Endodermal cell (in vitro differentiated cells): Measurements from ENCODE around the gene URB1. TPM values are rescaled to one million over a fixed set of nuclear protein-coding genes. Genes with fewer than 3 reads are reported as not detected.

Experiments used
- DNase-seq: peaks from one replicate; pipeline ENCODE4 v3.0.0-alpha.2; 2017
- H3K27ac ChIP-seq: 2 replicates; pipeline ENCODE4 v1.5.1; 2013; ENCODE audit warnings: mild to moderate bottlenecking, low read depth, low read length, moderate library complexity
- H3K27me3 ChIP-seq: 2 replicates; pipeline ENCODE4 v1.6.1; 2013; ENCODE audit warnings: mild to moderate bottlenecking, low read length, moderate library complexity; ENCODE audit not compliant: insufficient read depth, control insufficient read depth, poor library complexity, severe bottlenecking
- H3K36me3 ChIP-seq: 2 replicates; pipeline ENCODE4 v1.7.0; 2013; ENCODE audit warnings: mild to moderate bottlenecking, low read length, moderate library complexity; ENCODE audit not compliant: control insufficient read depth, insufficient read depth
- H3K4me1 ChIP-seq: one replicate; pipeline ENCODE4 v1.7.0; 2013; ENCODE audit warnings: low read length; ENCODE audit not compliant: control insufficient read depth, insufficient read depth
- H3K4me3 ChIP-seq: 2 replicates; pipeline ENCODE4 v1.5.1; 2013; ENCODE audit warnings: mild to moderate bottlenecking, low read length, moderate library complexity
- H3K9ac ChIP-seq: 2 replicates; pipeline ENCODE4 v1.6.1; 2013; ENCODE audit warnings: mild to moderate bottlenecking, low read length, moderate library complexity; ENCODE audit not compliant: poor library complexity, severe bottlenecking; ENCODE audit errors: extremely low read depth
- H3K9me3 ChIP-seq: 2 replicates; pipeline ENCODE4 v1.6.1; 2013; ENCODE audit warnings: mild to moderate bottlenecking, low read length, moderate library complexity; ENCODE audit not compliant: control insufficient read depth
- H3K27ac Mint-ChIP-seq: 2 replicates; pipeline ENCODE4 v1.8.0; 2020; ENCODE audit warnings: mixed read lengths
- H3K27me3 Mint-ChIP-seq: 2 replicates; pipeline ENCODE4 v1.8.0; 2021; ENCODE audit warnings: mild to moderate bottlenecking, mixed read lengths; ENCODE audit not compliant: insufficient read depth
- H3K36me3 Mint-ChIP-seq: 2 replicates; pipeline ENCODE4 v1.8.0; 2020; ENCODE audit warnings: low read depth, mixed read lengths
- H3K4me1 Mint-ChIP-seq: 2 replicates; pipeline ENCODE4 v1.8.0; 2020; ENCODE audit warnings: mixed read lengths
- H3K4me3 Mint-ChIP-seq: 2 replicates; pipeline ENCODE4 v1.8.0; 2020; ENCODE audit warnings: mild to moderate bottlenecking, moderate library complexity, mixed read lengths
- H3K9me3 Mint-ChIP-seq: 2 replicates; pipeline ENCODE4 v1.8.0; 2020; ENCODE audit warnings: mild to moderate bottlenecking, mixed read lengths
- WGBS, 2 experiments: methylation state at CpG; one replicate each; pipeline versions ENCODE4 v1.1.5 to v1.1.7; 2013; ENCODE audit warnings: missing lambda C conversion rate in 2 of 2, mixed read lengths in 1 of 2; ENCODE audit not compliant: insufficient coverage in 1 of 2, insufficient read length in 1 of 2; 5-methylcytosine and 5-hydroxymethylcytosine counted together
- total RNA-seq, 2 donors: library from RNA; stranded (reverse); fragmentation: NEBNext Ultra II Directional in 1 of 2; extraction: Animal tissue kit (Norgen Biotek cat#: 25700) in 1 of 2; gene quantifications; 2 replicates in 1 of 2; 3 replicates in 1 of 2; pipeline ENCODE4 v1.2.1, GENCODE V29; 2021
- TF ChIP-seq, protein P1 (sequence below): fragments of 200-600 bp; sonication (generic); conservative IDR thresholded peaks from 2 replicates; pipeline ENCODE4 v1.5.0; 2021; ENCODE audit warnings: antibody characterized with exemption, mild to moderate bottlenecking

The URB1 gene
- total RNA-seq, 2 donors from 2014 or later = 9.4 to 14.0 TPM

DNA sequence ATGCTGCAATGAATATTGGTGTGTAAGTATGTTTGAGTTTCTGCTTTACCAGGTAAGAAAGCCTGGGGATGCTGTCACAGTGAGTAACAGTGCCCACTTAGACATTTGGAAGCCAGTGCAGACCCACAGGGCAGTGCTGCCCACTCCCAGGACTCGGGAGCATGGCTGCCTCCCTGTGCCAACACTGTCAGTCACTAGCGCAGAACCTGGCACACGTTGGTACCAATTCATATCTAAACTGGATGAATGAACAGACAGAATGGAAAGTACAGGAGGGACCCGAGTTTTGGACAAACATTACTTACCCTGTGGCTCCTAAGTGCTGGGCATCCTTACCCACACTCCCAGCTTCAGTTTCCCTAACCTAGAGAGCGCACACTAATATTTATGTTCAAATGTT lies 18.1 kb upstream of the URB1 start:
- Mint-ChIP-seq H3K27ac (no peak overlapping the region), H3K9me3 (no peaks in the 10 kb centered on the region), H3K36me3 (no peaks in the 10 kb centered on the region), H3K4me1 (peaks cover 7% of the 10 kb centered on the region), H3K4me3 (no peak overlapping the region), H3K27me3 (peaks cover 74% of the 10 kb centered on the region)
- H3K4me3 ChIP-seq = no peak overlapping the region
- no peaks in the 10 kb centered on the region for H3K9me3 ChIP-seq
- no peak for DNase-seq
- 97 to 100% methylated on average over 3 to 5 of the region's 5 CpGs for WGBS, 2 experiments
- H3K36me3 ChIP-seq = no peaks in the 10 kb centered on the region
- no peak overlapping the region for H3K27ac ChIP-seq
- TF ChIP-seq, protein P1, sequence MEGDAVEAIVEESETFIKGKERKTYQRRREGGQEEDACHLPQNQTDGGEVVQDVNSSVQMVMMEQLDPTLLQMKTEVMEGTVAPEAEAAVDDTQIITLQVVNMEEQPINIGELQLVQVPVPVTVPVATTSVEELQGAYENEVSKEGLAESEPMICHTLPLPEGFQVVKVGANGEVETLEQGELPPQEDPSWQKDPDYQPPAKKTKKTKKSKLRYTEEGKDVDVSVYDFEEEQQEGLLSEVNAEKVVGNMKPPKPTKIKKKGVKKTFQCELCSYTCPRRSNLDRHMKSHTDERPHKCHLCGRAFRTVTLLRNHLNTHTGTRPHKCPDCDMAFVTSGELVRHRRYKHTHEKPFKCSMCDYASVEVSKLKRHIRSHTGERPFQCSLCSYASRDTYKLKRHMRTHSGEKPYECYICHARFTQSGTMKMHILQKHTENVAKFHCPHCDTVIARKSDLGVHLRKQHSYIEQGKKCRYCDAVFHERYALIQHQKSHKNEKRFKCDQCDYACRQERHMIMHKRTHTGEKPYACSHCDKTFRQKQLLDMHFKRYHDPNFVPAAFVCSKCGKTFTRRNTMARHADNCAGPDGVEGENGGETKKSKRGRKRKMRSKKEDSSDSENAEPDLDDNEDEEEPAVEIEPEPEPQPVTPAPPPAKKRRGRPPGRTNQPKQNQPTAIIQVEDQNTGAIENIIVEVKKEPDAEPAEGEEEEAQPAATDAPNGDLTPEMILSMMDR = no peak
- H3K9ac ChIP-seq = no peak overlapping the region
- H3K4me1 ChIP-seq = no peaks in the 10 kb centered on the region
- peaks cover 73% of the 10 kb centered on the region for H3K27me3 ChIP-seq

DNA sequence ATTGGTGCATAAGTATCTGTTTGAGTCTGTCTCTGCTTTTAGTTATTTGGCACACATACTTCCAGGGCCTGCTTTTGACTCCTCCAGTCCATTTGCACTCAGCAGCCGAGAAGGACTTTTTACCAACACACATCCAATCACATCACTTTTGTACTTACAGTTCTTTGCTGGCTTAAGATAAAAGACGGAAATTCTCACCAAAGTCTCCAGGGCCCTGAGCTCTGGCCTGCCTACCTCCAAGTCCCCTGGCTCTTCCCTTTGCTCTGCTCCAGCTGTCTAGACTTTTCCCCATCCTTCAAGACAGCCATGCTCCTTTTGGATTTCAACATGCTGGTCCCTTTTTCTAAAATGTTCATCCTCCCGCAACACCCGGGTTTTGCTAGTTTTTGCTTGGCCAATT lies 17.5 kb upstream of the URB1 start:
- H3K4me1 Mint-ChIP-seq = peaks cover 7% of the 10 kb centered on the region
- Histone ChIP-seq H3K27me3 (peaks cover 67% of the 10 kb centered on the region), H3K9me3 (no peaks in the 10 kb centered on the region), H3K9ac (no peak overlapping the region), H3K27ac (no peak overlapping the region), H3K36me3 (no peaks in the 10 kb centered on the region), H3K4me3 (no peak overlapping the region), H3K4me1 (no peaks in the 10 kb centered on the region)
- H3K4me3 Mint-ChIP-seq = no peak overlapping the region
- H3K9me3 Mint-ChIP-seq = no peaks in the 10 kb centered on the region
- no peaks in the 10 kb centered on the region for H3K36me3 Mint-ChIP-seq
- WGBS, 2 experiments = 89 to 95% methylated on average over 4 of the region's 4 CpGs
- DNase-seq = no peak
- TF ChIP-seq, protein P1 = no peak
- H3K27me3 Mint-ChIP-seq = peaks cover 68% of the 10 kb centered on the region
- no peak overlapping the region for H3K27ac Mint-ChIP-seq

DNA sequence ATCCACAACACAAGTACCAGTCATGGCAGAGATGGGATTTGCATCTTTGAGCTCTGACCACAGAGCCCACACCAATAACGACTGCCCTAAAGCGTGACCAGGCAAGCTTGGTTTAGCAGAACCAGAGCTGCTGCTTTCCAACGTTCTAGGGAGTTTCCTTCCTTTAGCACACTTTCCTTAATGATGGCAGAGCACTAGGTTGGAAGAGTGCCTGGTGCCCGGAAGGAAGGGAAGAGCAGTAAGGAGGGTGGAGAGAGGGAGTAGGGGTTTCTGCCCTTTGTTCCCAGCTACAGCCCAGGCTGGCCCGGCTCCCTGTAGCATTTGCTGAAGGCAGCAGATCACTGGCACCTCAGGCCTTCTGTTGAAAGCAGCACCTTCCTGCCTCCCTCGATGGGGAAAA lies 13.6 kb upstream of the URB1 start:
- H3K4me1 ChIP-seq = no peaks in the 10 kb centered on the region
- TF ChIP-seq, protein P1 = no peak
- Mint-ChIP-seq H3K4me1 (no peaks in the 10 kb centered on the region), H3K4me3 (no peak overlapping the region), H3K27me3 (peaks cover 39% of the 10 kb centered on the region), H3K27ac (no peak overlapping the region), H3K9me3 (no peaks in the 10 kb centered on the region), H3K36me3 (no peaks in the 10 kb centered on the region)
- H3K27ac ChIP-seq = no peak overlapping the region
- peaks cover 28% of the 10 kb centered on the region for H3K27me3 ChIP-seq
- no peak overlapping the region for H3K9ac ChIP-seq
- H3K4me3 ChIP-seq = no peak overlapping the region
- DNase-seq = no peak
- H3K9me3 ChIP-seq = no peaks in the 10 kb centered on the region
- 85 to 89% methylated on average over 5 to 6 of the region's 6 CpGs for WGBS, 2 experiments
- no peaks in the 10 kb centered on the region for H3K36me3 ChIP-seq
